ENCODE measurements around the gene PPP3CA. TPM values are rescaled to one million over a fixed set of nuclear protein-coding genes. Genes with fewer than 3 reads are reported as not detected.

The PPP3CA gene
- total and polyA plus RNA-seq, 2 of the 8 experiments (the other 6 are each of a cell fraction or from before 2014, with no cell fraction given), result 7.9 to 35.0 TPM

DNA sequence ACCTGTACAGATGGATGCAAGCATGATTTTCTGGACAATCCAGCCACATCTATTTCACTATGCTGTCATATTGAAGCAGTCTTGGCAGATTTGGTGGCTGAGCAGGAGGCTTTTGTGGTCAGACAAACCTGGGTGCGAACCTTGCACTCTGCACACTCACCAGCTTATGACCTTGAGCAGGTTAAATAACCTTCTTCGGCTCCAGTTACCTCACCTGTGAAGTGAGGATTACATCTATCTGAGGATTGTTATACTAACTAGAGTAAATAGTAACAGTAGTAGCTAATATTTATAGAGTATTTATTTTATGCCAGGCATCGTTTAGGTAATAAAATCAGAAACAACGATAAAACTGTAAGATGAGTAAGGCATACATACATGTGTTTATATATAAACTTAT lies 150.0 kb downstream of the PPP3CA start:
- Histone ChIP-seq H3K56ac (replicated peaks; ENCODE audit: insufficient read length, low read depth, low read length) (no peak overlapping the region), H3K36me3 (ENCODE audit: control insufficient read depth in 2 of 4, insufficient read depth in 4 of 4, low read length in 3 of 4) (no peaks in the 10 kb centered on the region; a peak in 1 of 8 replicates), H4K20me1 (replicated peaks in 1 of 2; ENCODE audit: control insufficient read depth in 1 of 2, insufficient read depth in 2 of 2, low read length in 2 of 2) (no peaks in the 10 kb centered on the region), H3K9me3 (ENCODE audit: insufficient read depth in 2 of 2, low read depth in 1 of 2, low read length in 1 of 2) (no peaks in the 10 kb centered on the region), H2BK120ac (replicated peaks; ENCODE audit: low read depth, low read length) (no peak overlapping the region), H4K91ac (replicated peaks; ENCODE audit: insufficient read length, low read length) (no peak overlapping the region), H3K27ac (ENCODE audit: low read depth, low read length) (no peak overlapping the region), H3K18ac (ENCODE audit: extremely low read depth, low read length) (no peak overlapping the region), H2BK5ac (ENCODE audit: low read depth, low read length) (no peak overlapping the region), H4K8ac (ENCODE audit: extremely low read depth, insufficient read depth, low read length) (no peak overlapping the region), H2BK20ac (ENCODE audit: low read length) (no peak overlapping the region), H3K27me3 (replicated peaks in 1 of 4; ENCODE audit: control insufficient read depth in 3 of 4, extremely low read depth in 1 of 4, insufficient read depth in 3 of 4, low read length in 3 of 4) (peaks cover 0 to 2% (median 0%) of the 10 kb centered on the region in 4 experiments; a peak in 1 of 7 replicates), H3K4ac (replicated peaks; ENCODE audit: insufficient read length, low read depth, low read length) (no peak overlapping the region), H3K9ac (replicated peaks in 1 of 4; ENCODE audit: extremely low read depth in 1 of 4, low read depth in 3 of 4, low read length in 3 of 4) (no peak overlapping the region), H3K79me1 (ENCODE audit: low read depth, low read length) (no peaks in the 10 kb centered on the region), H3K14ac (ENCODE audit: insufficient read length) (no peak overlapping the region), H3K79me2 (ENCODE audit: control insufficient read depth in 1 of 2, insufficient read depth in 2 of 2, low read length in 2 of 2) (peaks cover 0 to 20% of the 10 kb centered on the region in 2 experiments; a peak in 2 of 4 replicates), H3K4me3 (ENCODE audit: extremely low read depth in 1 of 4, insufficient read depth in 2 of 4, low read depth in 3 of 4, low read length in 4 of 4) (no peak overlapping the region), H2BK15ac (ENCODE audit: low read length) (no peak overlapping the region), H2BK12ac (ENCODE audit: low read depth, low read length) (no peak overlapping the region), H2AFZ (ENCODE audit: low read length) (no peak overlapping the region), H3K23me2 (ENCODE audit: low read depth, low read length) (no peaks in the 10 kb centered on the region), H3K23ac (ENCODE audit: insufficient read length) (no peak overlapping the region), H3K4me1 (replicated peaks in 1 of 4; ENCODE audit: control insufficient read depth in 3 of 4, insufficient read depth in 4 of 4, low read length in 3 of 4) (peaks cover 0 to 5% (median 1%) of the 10 kb centered on the region in 4 experiments; a peak in 3 of 7 replicates), H4K5ac (ENCODE audit: insufficient read length, low read depth, low read length) (no peak overlapping the region), H3K4me2 (ENCODE audit: insufficient read depth in 1 of 2, low read depth in 2 of 2, low read length in 2 of 2) (no peak overlapping the region), H2AK5ac (ENCODE audit: low read depth, low read length) (no peak overlapping the region)
- DNase-seq (ENCODE audit: low read depth in 1 of 2, low spot score in 2 of 2) (no peak), FAIRE-seq (no peak)
- POLR2A ChIA-PET (ENCODE audit: partially characterized antibody), result no interaction called here
- WGBS, 2 experiments (ENCODE audit: extremely low coverage in 1 of 2, insufficient coverage in 1 of 2, insufficient read length in 1 of 2, insufficient replicate concordance in 2 of 2, low coverage in 1 of 2, low lambda C conversion rate in 2 of 2, missing lambda C conversion rate in 1 of 2), result 91% methylated on average over 4 of the region's 4 CpGs; no CpG with 5 or more reads in 1 of the 2 experiments
- TF ChIP-seq SIN3A (conservative IDR thresholded peaks at IDR 0.05 in 1 of 2, IDR thresholded peaks at IDR 0.05 in 1 of 2; ENCODE audit: low read depth in 1 of 2, low read length in 2 of 2), result no peak
- TF ChIP-seq HDAC2 (IDR thresholded peaks at IDR 0.05; ENCODE audit: borderline replicate concordance in 1 of 2, low read depth in 2 of 2, low read length in 2 of 2), result no peak
- TF ChIP-seq SP4 (IDR thresholded peaks at IDR 0.05; ENCODE audit: low read length), result no peak
- no peak for TF ChIP-seq CTCF (IDR thresholded peaks at IDR 0.05; ENCODE audit: control extremely low read depth in 1 of 3, insufficient read depth in 1 of 3, low read depth in 1 of 3, low read length in 3 of 3)
- TF ChIP-seq CHD1 (IDR thresholded peaks at IDR 0.05; ENCODE audit: low read depth, low read length), result no peak
- TF ChIP-seq CEBPB (IDR thresholded peaks at IDR 0.05; ENCODE audit: low read depth, low read length), result no peak
- no peak for TF ChIP-seq SIX5 (IDR thresholded peaks at IDR 0.05; ENCODE audit: low read depth, low read length)
- no peak for TF ChIP-seq TEAD4 (IDR thresholded peaks at IDR 0.05; ENCODE audit: low read depth, low read length)
- no peak for TF ChIP-seq POLR2AphosphoS5 (IDR thresholded peaks at IDR 0.05; ENCODE audit: low read depth, low read length)
- CTCF ChIA-PET (ENCODE audit: partially characterized antibody), result interaction anchor here (0.6 kb wide), 1 partner anchor 32 kb away, joined by 3 read pairs; no protein-coding TSS in a partner anchor

Data from H1 (cell line).